GM12801 (cell line): ENCODE results near the gene LEMD2.

ENCODE experiments used
- TF ChIP-seq, protein P1 (sequence below): IDR thresholded peaks from one replicate; pipeline ENCODE4 v1.5.1; 2011; ENCODE audit warnings: control low read depth; ENCODE audit not compliant: insufficient read length; ENCODE audit errors: extremely low read depth

Gene LEMD2

DNA sequence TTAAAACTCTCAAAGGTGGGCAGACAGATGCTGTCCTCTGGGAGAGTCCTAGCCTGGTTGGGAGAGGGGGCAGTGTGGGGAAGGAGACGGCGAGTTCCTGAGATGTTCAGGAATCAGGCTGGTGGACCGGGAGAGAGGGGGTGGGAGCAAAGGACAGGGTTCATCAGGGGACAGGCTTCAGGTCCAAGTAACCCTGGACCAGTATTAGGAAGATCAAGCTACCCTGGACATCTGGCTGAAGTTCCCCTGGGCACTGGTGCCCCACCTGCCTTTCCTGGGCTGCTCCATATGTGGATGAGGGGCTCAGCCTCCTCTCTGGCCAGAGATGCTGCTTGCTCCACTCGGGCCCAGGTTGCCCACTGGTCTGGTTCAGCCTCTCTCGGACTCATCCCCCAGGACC, 41.1 kb downstream of the LEMD2 start:
- TF ChIP-seq, protein P1, sequence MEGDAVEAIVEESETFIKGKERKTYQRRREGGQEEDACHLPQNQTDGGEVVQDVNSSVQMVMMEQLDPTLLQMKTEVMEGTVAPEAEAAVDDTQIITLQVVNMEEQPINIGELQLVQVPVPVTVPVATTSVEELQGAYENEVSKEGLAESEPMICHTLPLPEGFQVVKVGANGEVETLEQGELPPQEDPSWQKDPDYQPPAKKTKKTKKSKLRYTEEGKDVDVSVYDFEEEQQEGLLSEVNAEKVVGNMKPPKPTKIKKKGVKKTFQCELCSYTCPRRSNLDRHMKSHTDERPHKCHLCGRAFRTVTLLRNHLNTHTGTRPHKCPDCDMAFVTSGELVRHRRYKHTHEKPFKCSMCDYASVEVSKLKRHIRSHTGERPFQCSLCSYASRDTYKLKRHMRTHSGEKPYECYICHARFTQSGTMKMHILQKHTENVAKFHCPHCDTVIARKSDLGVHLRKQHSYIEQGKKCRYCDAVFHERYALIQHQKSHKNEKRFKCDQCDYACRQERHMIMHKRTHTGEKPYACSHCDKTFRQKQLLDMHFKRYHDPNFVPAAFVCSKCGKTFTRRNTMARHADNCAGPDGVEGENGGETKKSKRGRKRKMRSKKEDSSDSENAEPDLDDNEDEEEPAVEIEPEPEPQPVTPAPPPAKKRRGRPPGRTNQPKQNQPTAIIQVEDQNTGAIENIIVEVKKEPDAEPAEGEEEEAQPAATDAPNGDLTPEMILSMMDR, result no peak

DNA sequence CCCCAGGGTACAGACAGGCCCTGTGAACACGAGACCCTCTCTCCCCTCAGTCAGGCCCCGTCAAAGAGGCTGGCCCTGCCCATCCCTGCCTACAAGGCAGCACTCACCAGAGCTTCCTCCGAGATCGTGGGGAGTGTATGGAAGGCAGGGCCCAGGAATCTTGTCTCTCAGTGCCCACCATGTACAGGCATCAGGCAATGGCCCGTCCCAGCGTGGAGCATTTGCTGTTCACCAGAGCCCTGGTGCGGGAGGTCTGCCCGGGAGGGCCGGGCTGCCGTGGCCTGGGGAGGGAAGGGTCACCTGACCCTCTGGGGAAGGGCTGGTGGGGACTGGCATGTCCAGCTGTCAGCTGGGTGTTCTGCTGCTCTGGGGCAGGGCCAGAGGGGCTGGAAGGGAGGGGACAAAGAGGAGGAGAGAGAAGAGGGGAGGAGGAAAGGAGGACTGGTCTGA, 42.3 kb downstream of the LEMD2 start, which contains the start of gene IP6K3:
Gene IP6K3, minus strand, starts transcription at position 255 of the 450 bp plus-strand sequence. CDS start 11,429 bp downstream, outside the sequence.
- TF ChIP-seq, protein P1, result no peak

DNA sequence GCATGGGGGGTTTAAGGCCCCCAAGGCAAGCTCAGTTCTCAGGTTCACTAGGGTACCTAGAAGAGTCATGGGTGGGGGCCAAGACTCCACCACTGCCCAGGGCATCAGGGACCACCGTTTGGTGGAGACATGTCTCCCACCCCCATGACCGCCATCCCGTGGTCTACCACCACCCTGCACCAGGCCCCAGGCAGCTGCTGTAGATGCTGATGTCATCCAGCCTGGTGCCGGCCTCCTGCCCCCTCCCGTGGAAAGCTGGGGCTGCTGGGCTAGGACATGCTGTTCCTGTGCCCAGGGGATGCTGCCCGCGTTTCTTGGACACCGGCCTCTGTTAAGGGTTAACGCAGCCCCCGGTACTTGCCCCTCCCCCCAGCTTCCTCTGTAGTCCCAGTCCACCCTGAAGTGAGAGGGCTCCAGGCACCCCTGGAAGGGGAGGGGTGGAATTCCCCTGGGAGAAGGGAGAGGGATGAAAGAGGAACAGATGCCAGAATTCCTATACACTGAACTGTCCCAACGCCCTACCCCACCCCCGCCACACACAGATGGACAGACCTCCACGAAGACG, 42.8 kb downstream of the LEMD2 start:
- TF ChIP-seq, protein P1, result no peak

DNA sequence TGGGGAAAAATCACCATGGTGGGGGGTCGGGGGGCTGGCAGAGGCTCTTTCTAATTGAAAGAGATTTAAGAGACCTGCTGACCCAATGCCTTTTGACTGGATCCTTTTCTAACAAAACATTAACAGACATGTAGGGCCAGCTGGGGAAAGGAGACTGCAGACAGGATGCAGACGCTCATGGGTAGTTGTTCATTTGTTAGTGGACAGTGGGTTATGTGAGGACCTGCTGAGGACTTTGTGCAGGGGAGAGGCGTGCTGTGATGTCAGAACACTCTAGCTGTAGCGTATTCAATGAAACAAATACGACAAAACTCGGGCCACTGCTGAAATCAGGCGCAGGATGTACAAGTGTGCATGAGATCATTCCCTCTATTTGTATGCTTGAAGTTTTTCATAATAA, 43.4 kb downstream of the LEMD2 start:
- TF ChIP-seq, protein P1, result no peak

DNA sequence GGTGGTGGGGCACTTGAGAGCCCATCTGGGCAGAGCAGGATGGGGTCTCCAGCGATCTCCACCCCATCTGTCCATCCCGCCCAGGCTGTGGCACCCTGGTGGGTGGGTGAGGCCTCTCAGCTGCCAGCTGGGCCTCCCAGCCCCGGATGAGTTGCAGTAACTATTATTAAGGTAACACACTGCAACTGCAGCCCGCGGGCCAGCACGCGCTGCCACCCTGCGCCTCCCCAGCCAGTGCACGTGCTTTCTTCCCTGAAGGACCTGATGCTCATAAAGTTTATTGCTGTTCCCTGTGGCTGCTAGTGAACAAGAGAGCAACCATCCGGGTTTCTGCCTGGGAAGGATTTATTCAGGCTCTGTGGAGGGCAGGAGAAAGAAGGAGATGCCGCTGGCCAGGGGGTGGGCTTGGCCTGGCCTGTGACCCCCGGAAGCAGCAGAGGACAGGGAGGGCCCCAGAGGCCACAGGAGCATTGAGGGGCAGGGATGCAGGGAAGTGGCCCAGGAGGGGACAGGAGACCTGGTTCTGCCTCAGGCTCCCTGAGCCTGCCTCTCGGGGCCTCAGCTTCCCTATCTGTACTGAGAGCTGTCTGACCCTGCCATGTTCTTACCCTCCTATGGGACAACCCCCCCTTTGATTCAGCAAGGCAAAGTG, 43.9 kb downstream of the LEMD2 start:
- TF ChIP-seq, protein P1, result no peak

DNA sequence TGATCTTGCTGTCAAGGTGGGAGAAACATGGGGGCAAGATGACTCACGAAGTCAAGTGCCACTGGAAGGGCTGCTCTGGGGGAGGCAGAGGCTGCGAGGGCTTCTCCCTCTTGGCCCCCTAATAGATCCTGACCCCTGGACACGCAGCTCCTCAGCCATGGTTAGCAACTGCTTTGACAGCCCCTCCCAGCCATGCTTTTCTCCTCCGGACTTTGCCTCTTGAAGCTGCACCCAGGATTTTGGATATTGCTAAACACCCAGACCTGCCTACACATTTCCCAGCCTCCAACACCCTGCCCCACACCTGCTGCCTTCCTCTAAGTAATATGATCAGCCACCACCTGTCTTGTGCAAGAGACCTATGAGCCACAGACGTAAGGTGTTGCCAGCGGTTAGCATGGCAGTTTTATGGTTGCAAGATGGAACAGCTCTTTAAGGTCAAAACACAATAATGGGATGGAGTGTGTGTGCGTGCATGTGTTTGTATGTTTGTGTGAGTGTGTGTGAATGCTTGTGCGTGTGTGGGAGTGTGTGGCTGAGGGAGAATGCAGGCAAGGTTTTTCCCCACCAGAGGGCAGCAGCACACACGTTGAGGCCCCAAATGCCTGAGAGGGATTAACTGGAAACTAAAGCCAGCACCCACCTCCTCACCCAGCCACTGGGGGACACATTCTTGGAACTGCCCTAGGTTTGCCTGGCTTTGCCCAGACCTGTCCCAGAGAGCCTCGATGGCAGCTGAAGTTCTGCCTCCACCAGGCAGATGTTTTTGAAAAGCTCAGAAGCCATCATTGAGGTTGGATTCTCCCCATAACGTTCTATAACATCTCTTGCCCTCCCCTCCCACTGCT, 44.7 kb downstream of the LEMD2 start:
- TF ChIP-seq, protein P1, result no peak

DNA sequence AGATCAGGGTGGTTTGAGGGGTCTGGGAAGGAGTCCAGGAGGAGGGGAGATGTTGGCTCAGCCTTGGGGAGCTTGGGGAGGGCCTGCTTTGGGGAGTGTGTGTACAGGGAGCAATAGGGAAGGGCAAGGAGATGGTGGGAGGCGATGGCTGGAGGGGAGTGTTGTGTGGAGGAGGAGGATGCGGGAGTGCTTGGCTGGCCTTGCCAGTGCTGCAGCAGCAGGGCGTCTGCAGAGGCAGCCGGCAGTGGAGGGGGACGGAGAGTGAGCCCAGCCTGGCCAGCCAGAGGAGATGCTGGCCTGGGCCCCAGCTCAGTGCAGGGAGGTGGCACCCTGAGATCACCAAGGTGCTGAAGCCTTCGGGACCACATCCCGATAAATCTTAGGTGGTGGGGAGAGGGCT, 46.1 kb downstream of the LEMD2 start:
- TF ChIP-seq, protein P1, result no peak
